ENCODE measurements around the gene KCTD17.

KCTD17 gene

DNA sequence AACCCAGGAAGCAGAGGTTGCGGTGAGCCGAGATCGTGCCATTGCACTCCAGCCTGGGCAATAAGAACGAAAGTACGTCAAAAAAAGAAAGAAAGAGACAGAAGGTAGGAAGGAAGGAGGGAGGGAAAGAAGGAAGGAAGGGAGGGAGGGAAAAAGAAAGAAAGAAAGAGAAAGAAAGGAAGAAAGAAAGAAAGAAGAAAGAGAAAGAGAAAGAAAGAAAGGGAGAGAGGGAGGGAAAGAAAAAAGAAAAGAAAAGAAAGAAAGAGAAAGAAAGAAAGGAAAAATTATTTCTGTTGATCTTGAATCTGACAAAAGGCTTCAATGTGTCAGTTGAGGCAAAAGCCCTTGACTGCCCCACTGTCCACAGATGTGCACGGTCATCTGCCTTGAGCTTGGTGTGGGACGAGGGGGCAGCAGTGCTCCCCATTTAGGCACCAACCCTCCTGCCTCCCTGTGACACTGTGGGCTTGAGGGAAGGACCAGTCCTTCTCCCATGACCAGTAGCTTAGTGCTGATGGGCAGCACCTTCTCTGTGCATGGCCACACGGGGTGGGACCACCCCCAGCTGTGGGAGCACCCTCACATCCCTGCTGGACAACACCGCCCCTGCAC, 24.4 kb downstream of the KCTD17 start:
- H2BK15ac ChIP-seq (replicated peaks; ENCODE audit: low read depth): no peak overlapping the region
- H3K9ac ChIP-seq (ENCODE audit: low read length): no peak overlapping the region
- H2BK5ac ChIP-seq (ENCODE audit: low read length): no peak overlapping the region
- WGBS (ENCODE audit: extremely low coverage, insufficient coverage, low lambda C conversion rate): no CpG with 5 or more reads among the region's 9 CpGs
- H4K8ac ChIP-seq (ENCODE audit: low read depth, low read length): no peak overlapping the region
- no peaks in the 10 kb centered on the region for H3K27me3 ChIP-seq (ENCODE audit: insufficient read depth, low read length, poor library complexity)
- DNase-seq: no peak
- H3K23ac ChIP-seq (ENCODE audit: low read length): no peak overlapping the region
- no peak overlapping the region for H4K5ac ChIP-seq (ENCODE audit: low read length)
- H3K27ac ChIP-seq (ENCODE audit: low read depth, low read length): no peak overlapping the region
- H3K4me3 ChIP-seq (ENCODE audit: low read length): no peak overlapping the region
- H3K56ac ChIP-seq (ENCODE audit: low read length): no peak overlapping the region
- H2AK5ac ChIP-seq (ENCODE audit: low read length): no peak overlapping the region
- H3K79me2 ChIP-seq (ENCODE audit: control insufficient read depth, insufficient read depth, low read length): no peaks in the 10 kb centered on the region
- H2BK120ac ChIP-seq (ENCODE audit: low read depth, low read length): no peak overlapping the region
- no peak overlapping the region for H3K18ac ChIP-seq (ENCODE audit: low read length)
- H3K4me1 ChIP-seq (ENCODE audit: control insufficient read depth, low read depth, low read length): no peaks in the 10 kb centered on the region
- no peaks in the 10 kb centered on the region for H3K36me3 ChIP-seq (ENCODE audit: control insufficient read depth, insufficient read depth, low read length)
- no peak overlapping the region for H3K4ac ChIP-seq (ENCODE audit: low read depth, low read length)
- H3K4me2 ChIP-seq (ENCODE audit: low read length): no peak overlapping the region
- no peaks in the 10 kb centered on the region for H3K79me1 ChIP-seq (ENCODE audit: low read length)

- no peak overlapping the region for H2BK120ac ChIP-seq (ENCODE audit: low read depth, low read length)
- WGBS (ENCODE audit: extremely low coverage, insufficient coverage, low lambda C conversion rate): no CpG with 5 or more reads among the region's 15 CpGs
Measured at GRCh38 chr22:37077802-37078448, 26.4 kb downstream of the KCTD17 start.

GRCh38 chr22:37079158-37079557, 27.6 kb downstream of the KCTD17 start:
- Histone ChIP-seq H3K56ac (ENCODE audit: low read length) (no peak overlapping the region), H2BK5ac (ENCODE audit: low read length) (no peak overlapping the region), H2AK5ac (ENCODE audit: low read length) (no peak overlapping the region), H3K23ac (ENCODE audit: low read length) (no peak overlapping the region), H3K4me1 (ENCODE audit: control insufficient read depth, low read depth, low read length) (no peaks in the 10 kb centered on the region), H3K18ac (ENCODE audit: low read length) (no peak overlapping the region), H3K79me2 (ENCODE audit: control insufficient read depth, insufficient read depth, low read length) (no peaks in the 10 kb centered on the region), H4K8ac (ENCODE audit: low read depth, low read length) (no peak overlapping the region), H3K79me1 (ENCODE audit: low read length) (no peaks in the 10 kb centered on the region), H4K5ac (ENCODE audit: low read length) (no peak overlapping the region), H3K4ac (ENCODE audit: low read depth, low read length) (no peak overlapping the region), H3K27me3 (ENCODE audit: insufficient read depth, low read length, poor library complexity) (no peaks in the 10 kb centered on the region), H3K27ac (ENCODE audit: low read depth, low read length) (no peak overlapping the region), H3K36me3 (ENCODE audit: control insufficient read depth, insufficient read depth, low read length) (no peaks in the 10 kb centered on the region), H2BK120ac (ENCODE audit: low read depth, low read length) (no peak overlapping the region), H3K4me3 (ENCODE audit: low read length) (no peak overlapping the region), H2BK15ac (replicated peaks; ENCODE audit: low read depth) (no peak overlapping the region), H3K4me2 (ENCODE audit: low read length) (no peak overlapping the region), H3K9ac (ENCODE audit: low read length) (no peak overlapping the region)
- DNase-seq: no peak
- WGBS (ENCODE audit: extremely low coverage, insufficient coverage, low lambda C conversion rate): no CpG with 5 or more reads among the region's 5 CpGs

More at GRCh38 chr22:37077802-37078448, 26.4 kb downstream of the KCTD17 start:
- Histone ChIP-seq H3K36me3 (ENCODE audit: control insufficient read depth, insufficient read depth, low read length) (no peaks in the 10 kb centered on the region), H2AK5ac (ENCODE audit: low read length) (no peak overlapping the region), H3K4me1 (ENCODE audit: control insufficient read depth, low read depth, low read length) (no peaks in the 10 kb centered on the region), H3K79me2 (ENCODE audit: control insufficient read depth, insufficient read depth, low read length) (no peaks in the 10 kb centered on the region), H3K4me2 (ENCODE audit: low read length) (no peak overlapping the region), H3K4ac (ENCODE audit: low read depth, low read length) (no peak overlapping the region), H3K23ac (ENCODE audit: low read length) (no peak overlapping the region), H3K27me3 (ENCODE audit: insufficient read depth, low read length, poor library complexity) (no peaks in the 10 kb centered on the region), H3K56ac (ENCODE audit: low read length) (peak overlapping the region; percentile 12), H4K8ac (ENCODE audit: low read depth, low read length) (no peak overlapping the region), H3K18ac (ENCODE audit: low read length) (no peak overlapping the region), H2BK5ac (ENCODE audit: low read length) (no peak overlapping the region), H3K9ac (ENCODE audit: low read length) (no peak overlapping the region), H3K4me3 (ENCODE audit: low read length) (no peak overlapping the region), H3K79me1 (ENCODE audit: low read length) (no peaks in the 10 kb centered on the region), H2BK15ac (replicated peaks; ENCODE audit: low read depth) (no peak overlapping the region), H3K27ac (ENCODE audit: low read depth, low read length) (no peak overlapping the region), H4K5ac (ENCODE audit: low read length) (no peak overlapping the region)
- peak; percentile 55 for DNase-seq

- Histone ChIP-seq H3K18ac (ENCODE audit: low read length) (no peak overlapping the region), H4K8ac (ENCODE audit: low read depth, low read length) (no peak overlapping the region), H3K56ac (ENCODE audit: low read length) (no peak overlapping the region), H3K9ac (ENCODE audit: low read length) (no peak overlapping the region), H3K4me2 (ENCODE audit: low read length) (no peak overlapping the region), H3K27ac (ENCODE audit: low read depth, low read length) (no peak overlapping the region), H3K79me2 (ENCODE audit: control insufficient read depth, insufficient read depth, low read length) (no peaks in the 10 kb centered on the region), H2BK120ac (ENCODE audit: low read depth, low read length) (no peak overlapping the region), H3K27me3 (ENCODE audit: insufficient read depth, low read length, poor library complexity) (no peaks in the 10 kb centered on the region), H4K5ac (ENCODE audit: low read length) (no peak overlapping the region), H2BK5ac (ENCODE audit: low read length) (no peak overlapping the region), H2BK15ac (replicated peaks; ENCODE audit: low read depth) (no peak overlapping the region), H2AK5ac (ENCODE audit: low read length) (no peak overlapping the region), H3K4ac (ENCODE audit: low read depth, low read length) (no peak overlapping the region), H3K23ac (ENCODE audit: low read length) (no peak overlapping the region), H3K79me1 (ENCODE audit: low read length) (no peaks in the 10 kb centered on the region), H3K36me3 (ENCODE audit: control insufficient read depth, insufficient read depth, low read length) (no peaks in the 10 kb centered on the region), H3K4me3 (ENCODE audit: low read length) (no peak overlapping the region), H3K4me1 (ENCODE audit: control insufficient read depth, low read depth, low read length) (no peaks in the 10 kb centered on the region)
- peak; percentile 67 for DNase-seq
- no CpG with 5 or more reads among the region's 15 CpGs for WGBS (ENCODE audit: extremely low coverage, insufficient coverage, low lambda C conversion rate)
Measured at GRCh38 chr22:37079668-37080171, 28.2 kb downstream of the KCTD17 start.

DNA sequence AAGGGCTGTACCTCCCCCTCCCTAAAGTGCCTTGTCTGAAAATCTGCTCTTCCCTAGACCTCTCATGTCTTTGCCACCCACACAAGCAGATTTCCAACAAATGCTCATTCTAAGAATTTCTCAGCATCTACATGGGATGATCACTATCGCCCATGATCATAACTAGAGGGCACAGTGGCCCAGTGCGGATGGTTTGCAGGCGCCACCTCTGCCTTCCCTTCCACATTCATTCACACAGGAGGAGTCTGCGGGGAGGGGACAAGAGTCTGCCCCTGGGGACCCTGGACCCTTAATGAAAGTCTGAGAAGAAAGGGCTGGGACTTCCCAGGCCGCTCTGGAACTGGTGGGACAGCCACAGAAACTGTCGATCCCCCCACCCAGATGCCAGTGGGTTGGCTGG, 28.9 kb downstream of the KCTD17 start:
- H4K5ac ChIP-seq (ENCODE audit: low read length): no peak overlapping the region

More for the DNA sequence above, 28.9 kb downstream of the KCTD17 start:
- Histone ChIP-seq H3K79me1 (ENCODE audit: low read length) (no peaks in the 10 kb centered on the region), H3K4me3 (ENCODE audit: low read length) (no peak overlapping the region), H2AK5ac (ENCODE audit: low read length) (no peak overlapping the region), H3K56ac (ENCODE audit: low read length) (no peak overlapping the region), H2BK120ac (ENCODE audit: low read depth, low read length) (no peak overlapping the region), H3K4ac (ENCODE audit: low read depth, low read length) (no peak overlapping the region), H2BK15ac (replicated peaks; ENCODE audit: low read depth) (no peak overlapping the region), H3K79me2 (ENCODE audit: control insufficient read depth, insufficient read depth, low read length) (no peaks in the 10 kb centered on the region), H3K27ac (ENCODE audit: low read depth, low read length) (no peak overlapping the region), H3K27me3 (ENCODE audit: insufficient read depth, low read length, poor library complexity) (no peaks in the 10 kb centered on the region), H3K36me3 (ENCODE audit: control insufficient read depth, insufficient read depth, low read length) (no peaks in the 10 kb centered on the region), H2BK5ac (ENCODE audit: low read length) (no peak overlapping the region), H3K18ac (ENCODE audit: low read length) (no peak overlapping the region), H3K9ac (ENCODE audit: low read length) (no peak overlapping the region), H3K23ac (ENCODE audit: low read length) (no peak overlapping the region), H3K4me1 (ENCODE audit: control insufficient read depth, low read depth, low read length) (no peaks in the 10 kb centered on the region), H4K8ac (ENCODE audit: low read depth, low read length) (no peak overlapping the region), H3K4me2 (ENCODE audit: low read length) (no peak overlapping the region)
- no peak for DNase-seq
- WGBS (ENCODE audit: extremely low coverage, insufficient coverage, low lambda C conversion rate): no CpG with 5 or more reads among the region's 6 CpGs

Measured in mesendoderm (in vitro differentiated cells).